WI38 (cell line): ENCODE results near the gene RHBDF2.

Experiments
- H3K4me3 ChIP-seq: 2 replicates; pipeline ENCODE4 v1.5.1; 2011; ENCODE audit warnings: low read depth, mild to moderate bottlenecking, control low read depth, low read length
- CTCF ChIP-seq: IDR thresholded peaks from 2 replicates; pipeline ENCODE4 v1.5.1; 2012; ENCODE audit warnings: low read depth, mild to moderate bottlenecking, control low read depth, low read length

Gene RHBDF2

GRCh38 chr17:76472726-76473125 lies 28.5 kb downstream of the RHBDF2 start:
- no peak overlapping the region for H3K4me3 ChIP-seq
- no peak for TF ChIP-seq CTCF

GRCh38 chr17:76472258-76472645 lies 29.0 kb downstream of the RHBDF2 start:
- H3K4me3 ChIP-seq: no peak overlapping the region
- no peak for TF ChIP-seq CTCF

- no peak overlapping the region for H3K4me3 ChIP-seq
- TF ChIP-seq CTCF: no peak
These were observed 29.5 kb downstream of the RHBDF2 start for GRCh38 chr17:76471498-76472257.

GRCh38 chr17:76469991-76470739 lies 31.1 kb downstream of the RHBDF2 start:
- H3K4me3 ChIP-seq: no peak overlapping the region
- TF ChIP-seq CTCF: no peak

GRCh38 chr17:76469076-76469990 lies 31.9 kb downstream of the RHBDF2 start:
- no peak for TF ChIP-seq CTCF
- H3K4me3 ChIP-seq: no peak overlapping the region

GRCh38 chr17:76468634-76469010 lies 32.6 kb downstream of the RHBDF2 start:
- H3K4me3 ChIP-seq: no peak overlapping the region
- TF ChIP-seq CTCF: no peak
